ENCODE data around the gene ADIRF. TPM values are rescaled to one million over a fixed set of nuclear protein-coding genes. Genes with fewer than 3 reads are reported as not detected.

ADIRF gene
- total and polyA plus RNA-seq, 9 of the 15 experiments (the other 6 are each of a cell fraction or from before 2014, with no cell fraction given): 0.08 TPM; not detected in 8

DNA sequence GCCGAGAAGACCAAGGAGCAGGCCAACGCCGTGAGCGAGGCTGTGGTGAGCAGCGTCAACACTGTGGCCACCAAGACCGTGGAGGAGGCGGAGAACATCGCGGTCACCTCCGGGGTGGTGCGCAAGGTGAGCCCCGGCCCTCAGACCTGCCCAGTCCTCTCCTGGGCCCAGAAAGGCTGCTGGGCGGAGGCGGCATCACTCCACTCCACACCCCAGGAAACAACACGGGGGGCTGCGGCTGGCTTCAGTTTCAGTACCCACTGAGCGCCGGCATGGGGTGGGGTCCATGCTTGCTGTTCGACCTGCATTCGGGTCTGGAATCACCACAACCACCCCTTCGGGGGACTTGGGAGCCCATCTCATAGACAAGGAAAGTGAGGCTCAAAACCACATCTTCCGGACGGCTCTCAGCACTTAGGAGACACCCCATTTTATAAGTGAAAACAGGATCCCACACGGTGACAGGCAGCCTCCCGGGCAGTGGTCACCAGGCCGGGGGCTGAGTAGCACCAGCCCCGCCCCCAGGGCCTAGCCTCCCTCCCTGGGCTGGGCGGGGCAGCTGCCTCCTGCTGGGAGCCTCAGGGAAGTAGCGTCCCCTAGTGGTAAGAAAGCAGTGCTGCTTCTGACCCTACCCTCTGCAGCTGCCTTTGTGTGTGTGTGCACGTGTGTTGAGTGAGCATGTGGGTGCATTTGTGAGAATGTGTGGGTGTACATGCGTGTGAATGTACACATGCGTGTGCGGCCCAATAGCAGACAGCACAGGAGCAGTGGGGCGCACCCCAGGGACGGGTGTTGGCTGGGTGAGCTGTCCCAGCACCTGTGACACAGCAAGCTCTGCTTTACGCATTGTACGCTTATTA, 8.0 kb upstream of the ADIRF start (continued):
- TF ChIP-seq, protein P1, sequence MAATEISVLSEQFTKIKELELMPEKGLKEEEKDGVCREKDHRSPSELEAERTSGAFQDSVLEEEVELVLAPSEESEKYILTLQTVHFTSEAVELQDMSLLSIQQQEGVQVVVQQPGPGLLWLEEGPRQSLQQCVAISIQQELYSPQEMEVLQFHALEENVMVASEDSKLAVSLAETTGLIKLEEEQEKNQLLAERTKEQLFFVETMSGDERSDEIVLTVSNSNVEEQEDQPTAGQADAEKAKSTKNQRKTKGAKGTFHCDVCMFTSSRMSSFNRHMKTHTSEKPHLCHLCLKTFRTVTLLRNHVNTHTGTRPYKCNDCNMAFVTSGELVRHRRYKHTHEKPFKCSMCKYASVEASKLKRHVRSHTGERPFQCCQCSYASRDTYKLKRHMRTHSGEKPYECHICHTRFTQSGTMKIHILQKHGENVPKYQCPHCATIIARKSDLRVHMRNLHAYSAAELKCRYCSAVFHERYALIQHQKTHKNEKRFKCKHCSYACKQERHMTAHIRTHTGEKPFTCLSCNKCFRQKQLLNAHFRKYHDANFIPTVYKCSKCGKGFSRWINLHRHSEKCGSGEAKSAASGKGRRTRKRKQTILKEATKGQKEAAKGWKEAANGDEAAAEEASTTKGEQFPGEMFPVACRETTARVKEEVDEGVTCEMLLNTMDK (IDR thresholded peaks at IDR 0.05; ENCODE audit: borderline replicate concordance, insufficient read depth, low read depth, low read length, poor library complexity, severe bottlenecking): peak; percentile 55
- TF ChIP-seq SNRNP70 (optimal IDR thresholded peaks at IDR 0.05; ENCODE audit: low read depth, low read length) (no peak), MEIS2 (IDR thresholded peaks at IDR 0.05; ENCODE audit: partially characterized antibody) (peak; percentile 1), STAT5B (CRISPR knock-in tag; IDR thresholded peaks at IDR 0.05) (no peak), MYC (IDR thresholded peaks at IDR 0.05; ENCODE audit: low read depth, low read length) (peak; percentile 73), MYC (CRISPR knock-in tag; IDR thresholded peaks at IDR 0.05; ENCODE audit: borderline replicate concordance, low read depth) (no peak), U2AF2 (optimal IDR thresholded peaks at IDR 0.05; ENCODE audit: low read depth, low read length) (no peak), HNRNPH1 (optimal IDR thresholded peaks at IDR 0.05; ENCODE audit: low read depth, low read length) (no peak), SP1 (CRISPR knock-in tag; IDR thresholded peaks at IDR 0.05) (peak; percentile 85), NFRKB (IDR thresholded peaks at IDR 0.05; ENCODE audit: low read depth) (no peak), KLF1 (tag; IDR thresholded peaks at IDR 0.05) (no peak), ARID2 (IDR thresholded peaks at IDR 0.05) (peak; percentile 60; the same call in 1 of the 2 replicates)
- TF ChIP-seq, protein P2, sequence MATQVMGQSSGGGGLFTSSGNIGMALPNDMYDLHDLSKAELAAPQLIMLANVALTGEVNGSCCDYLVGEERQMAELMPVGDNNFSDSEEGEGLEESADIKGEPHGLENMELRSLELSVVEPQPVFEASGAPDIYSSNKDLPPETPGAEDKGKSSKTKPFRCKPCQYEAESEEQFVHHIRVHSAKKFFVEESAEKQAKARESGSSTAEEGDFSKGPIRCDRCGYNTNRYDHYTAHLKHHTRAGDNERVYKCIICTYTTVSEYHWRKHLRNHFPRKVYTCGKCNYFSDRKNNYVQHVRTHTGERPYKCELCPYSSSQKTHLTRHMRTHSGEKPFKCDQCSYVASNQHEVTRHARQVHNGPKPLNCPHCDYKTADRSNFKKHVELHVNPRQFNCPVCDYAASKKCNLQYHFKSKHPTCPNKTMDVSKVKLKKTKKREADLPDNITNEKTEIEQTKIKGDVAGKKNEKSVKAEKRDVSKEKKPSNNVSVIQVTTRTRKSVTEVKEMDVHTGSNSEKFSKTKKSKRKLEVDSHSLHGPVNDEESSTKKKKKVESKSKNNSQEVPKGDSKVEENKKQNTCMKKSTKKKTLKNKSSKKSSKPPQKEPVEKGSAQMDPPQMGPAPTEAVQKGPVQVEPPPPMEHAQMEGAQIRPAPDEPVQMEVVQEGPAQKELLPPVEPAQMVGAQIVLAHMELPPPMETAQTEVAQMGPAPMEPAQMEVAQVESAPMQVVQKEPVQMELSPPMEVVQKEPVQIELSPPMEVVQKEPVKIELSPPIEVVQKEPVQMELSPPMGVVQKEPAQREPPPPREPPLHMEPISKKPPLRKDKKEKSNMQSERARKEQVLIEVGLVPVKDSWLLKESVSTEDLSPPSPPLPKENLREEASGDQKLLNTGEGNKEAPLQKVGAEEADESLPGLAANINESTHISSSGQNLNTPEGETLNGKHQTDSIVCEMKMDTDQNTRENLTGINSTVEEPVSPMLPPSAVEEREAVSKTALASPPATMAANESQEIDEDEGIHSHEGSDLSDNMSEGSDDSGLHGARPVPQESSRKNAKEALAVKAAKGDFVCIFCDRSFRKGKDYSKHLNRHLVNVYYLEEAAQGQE (IDR thresholded peaks at IDR 0.05; ENCODE audit: borderline replicate concordance): peak; percentile 85
- TF ChIP-seq, protein P2 (CRISPR knock-in tag; IDR thresholded peaks at IDR 0.05; ENCODE audit: low read depth): no peak
- TF ChIP-seq, protein P3, sequence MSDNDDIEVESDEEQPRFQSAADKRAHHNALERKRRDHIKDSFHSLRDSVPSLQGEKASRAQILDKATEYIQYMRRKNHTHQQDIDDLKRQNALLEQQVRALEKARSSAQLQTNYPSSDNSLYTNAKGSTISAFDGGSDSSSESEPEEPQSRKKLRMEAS (CRISPR knock-in tag; IDR thresholded peaks at IDR 0.05): peak; percentile 82
- TF ChIP-seq, protein P4, sequence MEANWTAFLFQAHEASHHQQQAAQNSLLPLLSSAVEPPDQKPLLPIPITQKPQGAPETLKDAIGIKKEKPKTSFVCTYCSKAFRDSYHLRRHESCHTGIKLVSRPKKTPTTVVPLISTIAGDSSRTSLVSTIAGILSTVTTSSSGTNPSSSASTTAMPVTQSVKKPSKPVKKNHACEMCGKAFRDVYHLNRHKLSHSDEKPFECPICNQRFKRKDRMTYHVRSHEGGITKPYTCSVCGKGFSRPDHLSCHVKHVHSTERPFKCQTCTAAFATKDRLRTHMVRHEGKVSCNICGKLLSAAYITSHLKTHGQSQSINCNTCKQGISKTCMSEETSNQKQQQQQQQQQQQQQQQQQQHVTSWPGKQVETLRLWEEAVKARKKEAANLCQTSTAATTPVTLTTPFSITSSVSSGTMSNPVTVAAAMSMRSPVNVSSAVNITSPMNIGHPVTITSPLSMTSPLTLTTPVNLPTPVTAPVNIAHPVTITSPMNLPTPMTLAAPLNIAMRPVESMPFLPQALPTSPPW (CRISPR knock-in tag; IDR thresholded peaks at IDR 0.05): peak; percentile 88

Measured in K562 (cell line).